Fibroblast of upper back skin (primary cell): ENCODE results near the gene EHMT1.

Experiments
- DNase-seq: peaks from one replicate; pipeline ENCODE4 v3.0.0-alpha.2; 2013

The EHMT1 gene

GRCh38 chr9:137748741-137749140 is 129.9 kb downstream of the EHMT1 start:
- DNase-seq, result no peak

- no peak for DNase-seq
Observed at GRCh38 chr9:137749511-137749910, 130.7 kb downstream of the EHMT1 start.

DNA sequence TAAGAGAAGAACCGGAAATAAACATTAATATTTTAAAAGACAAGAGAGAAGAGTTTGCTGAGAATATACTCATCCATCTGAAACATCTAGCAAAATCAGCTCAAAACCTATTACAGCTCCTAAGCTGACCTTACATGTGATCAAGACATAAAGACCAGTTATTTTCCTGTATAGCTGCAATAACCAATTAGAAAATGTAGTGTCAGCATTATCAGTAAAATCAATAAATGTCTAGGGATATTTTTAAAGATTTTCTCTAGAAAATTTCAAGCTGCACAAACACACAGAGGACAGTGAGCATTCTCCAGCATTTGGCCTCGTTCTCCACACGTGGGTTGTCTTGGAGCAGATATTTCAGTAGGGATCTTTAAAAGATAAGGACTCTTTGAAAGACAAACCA is 131.2 kb downstream of the EHMT1 start:
- no peak for DNase-seq

GRCh38 chr9:137750566-137750965 is 131.8 kb downstream of the EHMT1 start:
- DNase-seq, result no peak

DNA sequence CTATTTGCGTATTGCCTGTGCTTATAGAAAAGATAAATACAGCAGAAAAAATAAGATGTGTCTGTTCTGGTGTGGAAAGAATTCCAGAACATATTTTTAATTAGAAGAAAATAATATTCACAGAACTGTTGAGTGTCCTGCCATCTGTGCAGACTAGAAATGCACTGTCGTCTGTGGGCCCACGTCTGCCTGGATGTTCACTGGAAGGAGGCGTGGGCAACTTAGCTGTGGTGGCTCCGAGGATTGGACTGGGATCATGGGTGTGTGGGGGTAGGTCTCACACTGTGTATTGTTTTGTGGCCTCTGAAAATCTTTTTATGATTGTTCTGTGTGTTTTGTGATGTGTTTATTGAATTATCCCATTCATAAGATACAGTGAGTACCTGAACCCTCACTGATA is 132.8 kb downstream of the EHMT1 start:
- DNase-seq, result no peak

DNA sequence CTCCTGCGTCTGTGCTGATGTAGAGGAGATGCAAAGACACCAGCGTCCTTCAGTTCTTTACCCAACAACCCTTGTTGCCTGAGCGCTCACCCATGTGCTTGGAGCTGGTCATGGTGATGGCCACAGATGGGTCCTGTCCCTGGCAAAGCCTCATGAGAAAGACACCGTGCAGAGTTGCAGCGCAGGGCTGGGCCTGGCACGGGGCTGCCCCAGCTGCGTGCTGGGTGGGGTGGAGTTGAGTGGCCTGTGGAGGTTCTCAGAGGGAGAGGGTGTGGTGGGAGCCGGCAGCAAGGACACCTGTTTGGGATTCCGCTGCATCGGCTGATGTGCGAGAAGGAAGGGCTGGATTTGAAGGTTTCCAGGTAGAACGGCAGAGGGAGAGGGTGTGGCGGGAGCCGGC is 133.6 kb downstream of the EHMT1 start:
- DNase-seq, result no peak

- no peak for DNase-seq
Observed at GRCh38 chr9:137753192-137753765, 134.5 kb downstream of the EHMT1 start.

DNA sequence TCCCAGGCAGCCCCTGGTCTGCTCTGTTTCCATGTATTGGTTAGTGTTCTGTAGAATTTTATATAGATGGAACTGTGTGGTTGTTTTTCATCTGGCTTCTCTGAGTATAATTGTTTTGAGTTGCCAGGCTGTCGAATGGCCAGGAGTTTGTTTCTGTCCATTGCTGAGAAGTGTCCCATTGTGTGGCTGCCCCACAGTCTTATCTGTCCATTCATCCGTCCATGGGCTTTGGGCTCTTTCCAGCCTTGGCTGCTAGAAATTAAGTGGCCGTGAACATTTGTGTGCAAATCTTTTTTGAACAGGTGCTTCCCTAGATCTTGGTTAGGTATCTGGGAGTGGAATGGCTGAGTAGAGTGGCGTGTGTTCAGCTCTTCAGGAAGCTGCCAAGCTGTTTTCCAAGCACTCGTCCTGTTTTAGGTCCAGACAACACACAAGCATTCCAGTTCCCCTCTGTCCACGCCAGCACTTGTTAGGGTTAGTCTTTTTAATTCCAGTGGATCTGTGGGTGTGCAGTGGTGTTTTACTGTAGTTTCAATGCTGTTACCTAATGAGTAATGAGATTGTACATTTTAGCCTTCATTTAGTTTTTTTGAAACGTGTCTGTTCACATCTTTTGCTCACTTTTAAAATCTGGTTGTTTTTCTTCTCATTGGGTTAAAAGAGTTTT is 136.6 kb downstream of the EHMT1 start:
- no peak for DNase-seq

- DNase-seq, result no peak
Observed at GRCh38 chr9:137756045-137756744, 137.4 kb downstream of the EHMT1 start.

DNA sequence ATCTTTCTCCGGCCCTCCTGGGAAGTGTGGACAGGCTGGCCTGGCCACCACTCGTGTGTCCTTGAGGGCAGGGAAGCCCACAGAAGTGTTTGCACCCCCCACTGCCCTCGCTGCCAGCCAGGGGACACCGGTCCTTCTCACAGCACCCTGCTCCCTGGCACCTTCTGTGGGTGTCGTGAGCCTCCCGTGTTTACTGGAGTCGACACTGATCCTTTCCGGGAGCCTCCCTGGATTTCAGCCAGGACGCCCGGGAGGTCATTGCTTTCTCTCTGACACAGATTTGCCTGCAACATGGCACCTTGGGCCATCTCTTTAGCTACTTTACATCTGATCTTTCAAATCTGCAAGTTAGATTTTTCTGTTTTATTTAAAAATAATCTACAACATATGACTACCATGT is 138.3 kb downstream of the EHMT1 start:
- no peak for DNase-seq

- DNase-seq, result peak; percentile 81
Observed at GRCh38 chr9:137757613-137758029, 138.8 kb downstream of the EHMT1 start.

DNA sequence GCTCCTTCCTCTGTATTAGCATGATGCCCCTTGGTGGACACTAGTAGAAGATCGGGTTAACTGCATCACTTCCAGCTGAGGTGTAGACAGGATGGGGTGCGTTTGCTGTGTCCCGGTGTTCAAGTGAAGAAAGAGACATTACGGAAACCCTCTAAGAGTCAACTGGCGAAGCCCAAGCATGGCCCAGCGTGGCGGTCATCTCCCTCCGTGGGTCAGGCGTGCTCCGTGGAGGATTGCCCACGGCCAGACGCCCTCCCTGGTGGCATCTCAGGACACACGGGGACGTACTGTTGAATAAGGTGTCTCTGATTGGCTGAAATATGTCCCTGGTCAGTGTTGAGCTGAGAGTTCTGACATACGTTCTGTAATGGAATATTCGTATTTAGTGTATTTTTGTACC is 139.3 kb downstream of the EHMT1 start:
- DNase-seq, result no peak

DNA sequence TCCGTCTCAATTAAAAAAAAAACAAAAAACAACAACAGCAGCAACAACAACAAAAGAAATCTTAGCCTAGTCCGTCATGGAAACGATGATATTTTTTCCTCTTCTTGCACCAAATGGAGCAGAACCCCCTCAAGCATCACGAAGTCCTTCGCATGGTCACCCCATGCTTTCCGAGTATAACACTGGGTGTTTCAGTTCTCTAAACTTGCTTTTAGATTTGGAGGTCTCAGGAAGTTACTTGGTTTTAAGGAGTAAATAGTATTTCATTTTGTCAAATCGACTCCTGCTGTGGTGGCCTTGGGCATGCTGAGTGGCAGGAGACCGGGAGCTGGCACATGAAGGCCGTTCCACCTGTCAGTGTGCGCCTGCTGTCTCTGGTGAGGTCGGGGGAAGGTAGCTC is 140.3 kb downstream of the EHMT1 start:
- DNase-seq, result no peak

DNA sequence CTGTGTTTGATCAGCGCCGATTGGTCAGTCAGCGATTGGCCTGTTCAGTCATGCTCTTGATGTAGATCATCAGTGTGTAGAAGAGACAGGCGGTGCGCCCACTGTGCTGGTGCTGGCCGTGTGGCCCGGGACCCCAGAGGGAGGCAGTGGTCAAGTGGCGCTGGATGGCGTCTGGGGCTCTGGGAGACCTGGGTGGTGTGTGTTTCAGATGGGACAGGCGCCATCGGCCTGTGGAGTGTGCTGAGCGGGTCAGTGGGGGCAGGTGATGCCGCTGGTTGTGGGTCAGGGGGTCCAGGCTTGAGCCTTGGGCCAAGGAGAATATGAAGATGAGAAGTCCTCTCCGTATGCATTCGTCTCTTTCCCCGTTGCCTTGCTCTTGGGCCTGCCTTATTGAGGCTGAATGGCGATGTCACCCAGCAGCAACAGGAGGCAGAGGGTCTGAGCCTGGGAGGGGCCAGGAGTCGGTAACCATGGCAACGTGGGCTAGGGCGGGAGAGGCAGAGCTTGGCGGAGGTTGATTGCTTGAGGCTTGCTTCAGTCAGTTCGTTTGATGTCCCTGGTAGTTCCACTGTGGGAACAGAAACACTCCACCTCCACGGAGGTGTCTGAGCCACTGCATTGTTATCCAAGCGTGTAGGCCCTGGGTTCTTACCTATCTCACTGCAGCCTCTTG is 141.0 kb downstream of the EHMT1 start:
- no peak for DNase-seq

GRCh38 chr9:137760426-137760825 is 141.6 kb downstream of the EHMT1 start:
- DNase-seq, result peak; percentile 16

- no peak for DNase-seq
Observed at GRCh38 chr9:137761032-137761431, 142.2 kb downstream of the EHMT1 start.

DNA sequence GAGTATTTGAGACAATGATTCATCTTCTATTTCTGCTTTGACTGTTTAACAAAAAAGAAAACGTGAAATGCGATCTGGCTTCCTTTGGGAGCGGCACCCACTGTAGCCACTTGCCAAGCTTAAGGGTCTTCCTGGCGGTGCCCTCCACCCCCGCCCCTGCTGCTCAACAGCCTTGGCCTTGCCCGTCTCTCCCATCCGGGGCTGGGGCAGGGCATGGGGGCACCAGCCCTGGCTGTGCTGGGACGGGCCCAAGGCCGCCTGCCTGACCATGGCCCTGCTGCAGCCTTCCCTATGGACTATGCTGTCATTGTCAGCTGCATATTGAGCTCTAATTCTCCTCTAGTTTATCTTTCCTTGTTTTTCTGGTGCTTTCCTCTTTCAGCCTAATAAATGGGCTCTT is 143.0 kb downstream of the EHMT1 start:
- DNase-seq, result no peak

DNA sequence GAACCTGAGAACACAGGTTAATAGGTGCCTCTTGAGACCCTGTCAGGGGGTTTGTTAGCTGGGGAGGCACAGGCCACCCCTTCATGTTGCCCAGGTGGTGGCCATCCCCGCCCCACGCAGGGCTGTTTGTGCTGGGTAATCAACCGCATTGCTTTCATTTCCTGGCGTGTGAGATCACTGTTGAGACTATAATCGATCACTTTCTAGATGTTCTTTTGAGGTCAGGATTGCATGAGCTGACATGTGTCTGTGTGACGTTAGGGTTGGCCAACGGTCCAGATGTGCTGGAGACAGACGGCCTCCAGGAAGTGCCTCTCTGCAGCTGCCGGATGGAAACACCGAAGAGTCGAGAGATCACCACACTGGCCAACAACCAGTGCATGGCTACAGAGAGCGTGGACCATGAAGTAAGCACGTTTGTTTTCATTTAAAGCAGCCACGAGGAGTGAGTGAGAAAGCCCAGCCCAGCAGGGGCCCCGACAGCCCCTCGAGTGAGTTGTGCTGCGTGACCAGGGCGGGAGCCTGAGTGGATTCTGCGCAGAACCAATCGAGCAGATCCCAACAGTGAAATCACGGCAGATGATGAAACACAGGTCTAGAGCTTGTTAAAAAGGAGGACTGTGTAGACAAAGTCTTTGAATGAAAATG is 143.7 kb downstream of the EHMT1 start:
- peak; percentile 64 for DNase-seq

DNA sequence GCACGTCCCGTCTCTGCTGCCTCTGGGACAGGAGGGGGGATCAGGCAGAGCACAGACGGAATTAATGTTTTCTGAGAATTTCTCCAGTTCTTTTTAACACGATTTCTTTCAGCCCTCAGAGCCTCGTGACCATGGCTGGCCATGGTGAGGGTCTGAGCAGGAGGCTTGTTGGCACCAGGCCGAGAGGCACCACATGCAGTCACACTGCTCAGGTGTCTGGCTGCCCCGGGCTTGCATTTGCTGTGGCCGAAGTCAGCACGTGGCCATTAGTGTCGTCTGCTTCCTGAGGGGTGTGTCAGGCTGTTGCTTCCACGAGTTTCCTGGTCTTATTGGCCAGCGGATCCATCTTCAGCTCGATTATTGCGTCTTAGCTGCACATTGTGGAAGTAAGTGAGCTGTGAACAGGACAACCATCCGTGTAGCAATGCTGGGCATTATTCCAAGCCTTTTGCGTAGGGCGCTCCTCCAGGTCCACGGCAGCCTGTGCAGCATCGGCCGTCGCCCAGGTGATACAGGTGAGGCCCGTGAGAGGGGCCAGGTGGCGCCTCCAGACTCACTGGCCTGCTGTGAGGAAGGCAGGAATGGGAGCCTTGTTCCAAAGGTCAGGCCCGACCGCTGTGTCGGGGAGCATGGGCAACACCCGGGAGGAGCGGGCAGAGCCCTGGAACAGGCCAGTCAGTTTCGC is 144.6 kb downstream of the EHMT1 start:
- DNase-seq, result no peak

GRCh38 chr9:137764171-137764671 is 145.4 kb downstream of the EHMT1 start:
- no peak for DNase-seq

DNA sequence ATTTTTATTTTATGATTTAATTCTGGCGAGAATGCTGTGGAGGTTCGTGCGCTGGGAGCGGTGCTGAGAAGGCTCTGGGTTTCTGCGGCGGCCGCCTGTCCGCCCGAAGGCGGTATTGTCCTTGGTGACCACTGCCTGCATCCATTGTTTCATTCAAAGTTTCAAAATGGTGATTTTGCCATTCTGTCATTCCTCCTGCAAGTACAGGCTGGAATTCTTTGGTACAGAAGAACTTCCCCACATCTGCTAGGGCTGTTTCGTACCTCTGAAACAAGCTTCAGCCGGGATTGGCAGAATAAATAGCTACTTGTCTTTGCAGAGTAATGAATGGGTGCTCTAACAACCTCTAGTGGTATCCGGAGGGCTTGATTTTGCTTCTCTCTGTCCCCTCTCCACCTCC is 146.2 kb downstream of the EHMT1 start:
- DNase-seq, result no peak

DNA sequence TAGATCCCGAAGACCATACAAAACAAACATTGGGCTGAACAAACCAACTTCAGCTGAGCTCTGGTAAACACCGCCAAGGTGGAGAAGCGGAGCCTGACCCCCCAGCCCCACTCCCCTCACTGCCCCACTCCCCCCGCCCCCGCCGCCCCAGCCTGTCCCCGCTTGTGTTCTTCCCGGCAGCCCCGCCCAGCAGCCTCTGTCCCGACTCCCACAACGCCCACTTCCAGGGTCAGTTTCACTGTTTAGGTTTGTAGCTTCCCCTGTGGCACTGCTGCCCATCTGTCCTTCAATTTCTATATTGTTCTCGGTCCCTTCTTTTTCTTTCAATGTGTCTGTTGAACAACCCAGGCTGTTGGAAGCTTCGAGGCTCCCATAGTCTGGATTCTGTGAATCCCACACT is 146.7 kb downstream of the EHMT1 start:
- no peak for DNase-seq

GRCh38 chr9:137771580-137771979 is 152.8 kb downstream of the EHMT1 start:
- DNase-seq, result no peak
